Testis (tissue), 3 donors: ENCODE results near the gene CAPZB. TPM values are rescaled to one million over a fixed set of nuclear protein-coding genes. Genes with fewer than 3 reads are reported as not detected.

Experiments
- DNase-seq: peaks from one replicate; pipeline ENCODE4 v3.0.0-alpha.2; 2019
- H3K27ac ChIP-seq, 2 donors: fragments of 200-600 bp; sonication (generic); one replicate each; pipeline ENCODE4 v1.5.1; 2019
- H3K27me3 ChIP-seq: fragments of 200-600 bp; sonication (generic); one replicate; pipeline ENCODE4 v1.5.1; 2019
- H3K36me3 ChIP-seq: fragments of 200-600 bp; sonication (generic); one replicate; pipeline ENCODE4 v1.5.1; 2017; ENCODE audit warnings: low read depth; ENCODE audit errors: missing control alignments
- H3K4me1 ChIP-seq: fragments of 200-600 bp; sonication (generic); one replicate; pipeline ENCODE4 v1.5.1; 2019
- H3K4me3 ChIP-seq, 2 donors: fragments of 200-600 bp; sonication (generic); one replicate each; pipeline ENCODE4 v1.5.1; 2017 to 2019
- H3K9me3 ChIP-seq: fragments of 200-600 bp; sonication (generic); one replicate; pipeline ENCODE4 v1.5.1; 2017
- POLR2A ChIP-seq: fragments of 450-650 bp; IDR thresholded peaks from one replicate; pipeline ENCODE4 v1.6.1; 2017; ENCODE audit warnings: antibody characterized with exemption, mild to moderate bottlenecking, moderate library complexity
- WGBS, 2 donors: methylation state at CpG; one replicate each; pipeline ENCODE4 v1.1.5; 2018; 5-methylcytosine and 5-hydroxymethylcytosine counted together
- intact Hi-C: fragments of 100-400 bp; cut with DNase I; formaldehyde crosslinking; loops from one replicate; pipeline ENCODE4 v1.15.1; 2023; ENCODE audit warnings: low total_unique reads
- polyA plus RNA-seq: library from polyadenylated mRNA; stranded (reverse); fragments of 350-450 nt; fragmentation: Illumina TruSeq; extraction: RNeasy Lipid Tissue Mini Kit (QIAGEN cat#74804); gene quantifications from one replicate; pipeline ENCODE4 v1.2.3, GENCODE V29; 2014; ENCODE audit warnings: low read depth, low replicate concordance; ENCODE audit not compliant: insufficient read depth
- total RNA-seq, 2 donors: library from RNA; depleted of rRNA; stranded (reverse); fragments of >200 nt; gene quantifications; one replicate each; pipeline ENCODE4 v1.2.3, GENCODE V29; 2016
- TF ChIP-seq, protein P1 (sequence below), 3 experiments: fragments of 450-650 bp in 2 of 3; fragments of 200-600 bp in 1 of 3; sonication (generic) in 1 of 3; IDR thresholded peaks; one replicate each; pipeline ENCODE4 v1.5.1; 2016 to 2019; ENCODE audit warnings: antibody characterized with exemption in 3 of 3, mild to moderate bottlenecking in 2 of 3, moderate library complexity in 1 of 3

Gene CAPZB
- total and polyA plus RNA-seq, 3 donors from 2014 or later, result 147 to 502 (median 207) TPM

DNA sequence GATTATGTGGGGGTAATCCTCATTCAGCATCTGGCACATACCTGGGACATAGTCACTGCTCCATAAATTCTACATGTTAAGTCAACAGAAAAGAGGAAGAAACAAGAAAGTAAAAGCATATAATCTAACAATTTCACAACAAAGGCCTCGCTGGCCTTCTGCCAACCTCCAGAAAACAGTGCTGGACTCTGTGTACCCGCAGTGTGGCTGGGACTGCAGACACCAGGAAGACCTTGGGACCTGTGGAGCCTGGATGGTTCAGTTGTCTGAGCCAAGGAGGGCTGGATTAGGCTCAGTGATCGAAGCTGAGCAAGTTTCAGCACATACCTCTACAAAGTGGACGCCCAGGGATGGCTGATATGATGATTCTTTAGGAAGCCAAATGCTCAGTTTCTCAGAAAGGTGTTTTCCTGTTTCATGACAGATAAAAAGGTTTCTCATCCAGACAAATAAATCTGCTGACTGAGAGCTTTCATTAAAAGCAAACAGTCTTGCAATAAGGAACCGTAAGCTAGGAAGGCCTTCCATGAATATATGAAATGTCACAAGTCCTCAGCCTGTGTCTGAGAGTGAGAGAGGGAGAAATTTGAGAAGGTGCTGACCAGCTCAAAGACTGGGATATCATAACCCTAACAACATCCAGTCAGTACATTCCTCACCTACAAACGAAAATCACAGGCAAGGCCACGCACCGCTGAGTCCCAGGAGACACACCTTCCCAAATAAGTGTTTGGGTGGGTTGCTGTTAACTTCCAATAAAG, 48.4 kb downstream of the CAPZB start:
- H3K9me3 ChIP-seq, result no peaks in the 10 kb centered on the region
- 45 to 48% methylated on average over 8 of the region's 8 CpGs for WGBS, 2 donors
- DNase-seq, result peak; percentile 93
- peaks cover 82% of the 10 kb centered on the region for H3K4me1 ChIP-seq
- intact Hi-C loops, result no loop called here
- H3K36me3 ChIP-seq, result no peaks in the 10 kb centered on the region
- no peaks in the 10 kb centered on the region for H3K27me3 ChIP-seq
- TF ChIP-seq POLR2A, result no peak
- TF ChIP-seq, protein P1, sequence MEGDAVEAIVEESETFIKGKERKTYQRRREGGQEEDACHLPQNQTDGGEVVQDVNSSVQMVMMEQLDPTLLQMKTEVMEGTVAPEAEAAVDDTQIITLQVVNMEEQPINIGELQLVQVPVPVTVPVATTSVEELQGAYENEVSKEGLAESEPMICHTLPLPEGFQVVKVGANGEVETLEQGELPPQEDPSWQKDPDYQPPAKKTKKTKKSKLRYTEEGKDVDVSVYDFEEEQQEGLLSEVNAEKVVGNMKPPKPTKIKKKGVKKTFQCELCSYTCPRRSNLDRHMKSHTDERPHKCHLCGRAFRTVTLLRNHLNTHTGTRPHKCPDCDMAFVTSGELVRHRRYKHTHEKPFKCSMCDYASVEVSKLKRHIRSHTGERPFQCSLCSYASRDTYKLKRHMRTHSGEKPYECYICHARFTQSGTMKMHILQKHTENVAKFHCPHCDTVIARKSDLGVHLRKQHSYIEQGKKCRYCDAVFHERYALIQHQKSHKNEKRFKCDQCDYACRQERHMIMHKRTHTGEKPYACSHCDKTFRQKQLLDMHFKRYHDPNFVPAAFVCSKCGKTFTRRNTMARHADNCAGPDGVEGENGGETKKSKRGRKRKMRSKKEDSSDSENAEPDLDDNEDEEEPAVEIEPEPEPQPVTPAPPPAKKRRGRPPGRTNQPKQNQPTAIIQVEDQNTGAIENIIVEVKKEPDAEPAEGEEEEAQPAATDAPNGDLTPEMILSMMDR (IDR thresholded peaks at IDR 0.05), result no peak
- H3K4me3 ChIP-seq, result no peak overlapping the region
- H3K27ac ChIP-seq, result peak overlapping the region; percentile 92 to 94

DNA sequence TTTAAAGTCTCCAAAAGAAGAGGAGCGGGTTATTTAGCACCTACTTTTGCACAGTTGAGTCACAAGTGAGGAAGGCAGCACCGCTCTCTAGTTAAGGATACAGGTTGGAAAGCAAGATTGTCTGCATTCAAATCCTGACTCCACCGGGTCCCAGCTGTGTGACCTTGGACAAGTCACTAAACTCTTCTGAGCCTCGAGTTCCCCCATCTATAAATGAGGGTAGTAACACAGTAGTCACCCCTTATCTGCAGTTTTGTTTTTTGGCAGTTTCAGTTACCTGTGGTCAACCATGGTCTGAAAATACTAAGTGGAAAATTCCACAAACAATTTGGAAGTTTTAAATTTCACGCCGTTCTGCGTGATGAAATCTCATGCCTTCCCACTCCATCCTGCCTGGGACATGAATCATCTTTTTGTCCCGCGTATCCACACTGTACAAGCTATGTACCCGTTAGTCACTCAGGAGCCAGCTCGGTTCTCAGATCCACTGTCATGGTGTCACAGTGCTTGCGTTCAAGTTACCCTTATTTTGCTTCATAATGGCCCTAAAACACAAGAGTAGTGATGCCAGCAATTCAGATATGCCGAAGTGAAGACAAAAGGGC, 49.4 kb downstream of the CAPZB start:
- H3K27me3 ChIP-seq, result no peaks in the 10 kb centered on the region
- 63 to 75% methylated on average over 13 of the region's 13 CpGs for WGBS, 2 donors
- H3K36me3 ChIP-seq, result no peaks in the 10 kb centered on the region
- H3K4me1 ChIP-seq, result peaks cover 82% of the 10 kb centered on the region
- peak overlapping the region; percentile 92 to 94 for H3K27ac ChIP-seq
- no peak for DNase-seq
- TF ChIP-seq, protein P1 (IDR thresholded peaks at IDR 0.05), result no peak
- no peak for TF ChIP-seq POLR2A
- H3K4me3 ChIP-seq, result no peak overlapping the region
- H3K9me3 ChIP-seq, result no peaks in the 10 kb centered on the region
- intact Hi-C loops, result no loop called here

DNA sequence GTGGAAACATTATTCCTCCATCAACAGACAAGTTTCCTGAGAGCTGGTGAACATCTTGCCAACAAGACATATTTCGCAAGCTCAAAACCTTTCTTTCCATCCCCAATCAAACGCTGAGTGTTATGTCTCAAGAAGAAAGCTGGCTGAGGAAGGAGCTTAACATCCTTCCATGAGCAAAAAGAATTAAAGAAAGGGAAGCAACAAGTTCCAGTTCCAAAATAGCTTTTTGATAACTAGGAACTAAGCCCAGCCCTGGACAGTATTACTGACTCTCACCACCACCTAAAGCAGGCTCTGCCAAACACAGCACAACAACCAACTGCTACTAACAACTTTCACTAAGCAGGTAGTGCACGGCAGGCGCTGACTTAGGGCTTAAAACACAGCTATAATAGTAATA, 50.2 kb downstream of the CAPZB start:
- H3K36me3 ChIP-seq, result no peaks in the 10 kb centered on the region
- WGBS, 2 donors, result 31 to 36% methylated on average over 4 of the region's 4 CpGs
- no peak overlapping the region for H3K4me3 ChIP-seq
- intact Hi-C loops, result no loop called here
- no peak for DNase-seq
- H3K27ac ChIP-seq, result peak overlapping the region; percentile 92 to 94
- no peaks in the 10 kb centered on the region for H3K27me3 ChIP-seq
- TF ChIP-seq POLR2A, result no peak
- TF ChIP-seq, protein P1 (IDR thresholded peaks at IDR 0.05), result no peak
- peaks cover 77% of the 10 kb centered on the region for H3K4me1 ChIP-seq
- H3K9me3 ChIP-seq, result no peaks in the 10 kb centered on the region

DNA sequence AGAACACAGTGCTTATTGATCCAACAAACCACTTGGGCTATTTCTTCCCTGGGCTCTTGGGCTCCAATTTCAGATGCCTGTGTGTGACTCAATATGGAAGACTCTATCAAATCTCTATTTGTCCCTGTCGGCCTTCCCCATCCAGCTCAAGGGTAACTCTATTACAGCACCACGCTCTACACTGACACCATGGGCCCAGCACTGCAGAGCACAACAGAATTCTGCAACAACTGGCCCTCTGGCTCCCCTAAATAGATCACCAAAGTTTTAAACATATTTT, 51.7 kb downstream of the CAPZB start:
- 61 to 73% methylated on average over 2 of the region's 2 CpGs for WGBS, 2 donors

More for the DNA sequence above, 51.7 kb downstream of the CAPZB start:
- Histone ChIP-seq H3K4me3 (no peak overlapping the region), H3K27me3 (no peaks in the 10 kb centered on the region), H3K36me3 (no peaks in the 10 kb centered on the region), H3K27ac (peak overlapping the region; percentile 92 to 94), H3K9me3 (no peaks in the 10 kb centered on the region), H3K4me1 (peaks cover 74% of the 10 kb centered on the region)
- TF ChIP-seq, protein P1 (IDR thresholded peaks at IDR 0.05), result no peak
- no peak for TF ChIP-seq POLR2A
- intact Hi-C loops, result no loop called here
- no peak for DNase-seq
